Stimulated activated CD4-positive, alpha-beta T cell treated with anti-CD3 and anti-CD28 coated beads, Interleukin-15, amount 100 ng/mL, for 48 hours (primary cell): ENCODE measurements around the gene PDZRN3.
"Not testable (repeated sequence)": the region's sequence is repeated elsewhere in the genome, so short reads cannot be mapped to it uniquely, and the experiment has no call there.

Experiments used
- DNase-seq, 2 donors: peaks; one replicate each; pipeline ENCODE4 v3.0.0-alpha.2; 2020; ENCODE audit warnings: low read depth in 2 of 2

PDZRN3 gene

GRCh38 chr3:73492186-73492585 lies 132.6 kb downstream of the PDZRN3 start:
- DNase-seq: no peak

GRCh38 chr3:73491287-73491662 lies 133.5 kb downstream of the PDZRN3 start:
- no peak for DNase-seq

DNA sequence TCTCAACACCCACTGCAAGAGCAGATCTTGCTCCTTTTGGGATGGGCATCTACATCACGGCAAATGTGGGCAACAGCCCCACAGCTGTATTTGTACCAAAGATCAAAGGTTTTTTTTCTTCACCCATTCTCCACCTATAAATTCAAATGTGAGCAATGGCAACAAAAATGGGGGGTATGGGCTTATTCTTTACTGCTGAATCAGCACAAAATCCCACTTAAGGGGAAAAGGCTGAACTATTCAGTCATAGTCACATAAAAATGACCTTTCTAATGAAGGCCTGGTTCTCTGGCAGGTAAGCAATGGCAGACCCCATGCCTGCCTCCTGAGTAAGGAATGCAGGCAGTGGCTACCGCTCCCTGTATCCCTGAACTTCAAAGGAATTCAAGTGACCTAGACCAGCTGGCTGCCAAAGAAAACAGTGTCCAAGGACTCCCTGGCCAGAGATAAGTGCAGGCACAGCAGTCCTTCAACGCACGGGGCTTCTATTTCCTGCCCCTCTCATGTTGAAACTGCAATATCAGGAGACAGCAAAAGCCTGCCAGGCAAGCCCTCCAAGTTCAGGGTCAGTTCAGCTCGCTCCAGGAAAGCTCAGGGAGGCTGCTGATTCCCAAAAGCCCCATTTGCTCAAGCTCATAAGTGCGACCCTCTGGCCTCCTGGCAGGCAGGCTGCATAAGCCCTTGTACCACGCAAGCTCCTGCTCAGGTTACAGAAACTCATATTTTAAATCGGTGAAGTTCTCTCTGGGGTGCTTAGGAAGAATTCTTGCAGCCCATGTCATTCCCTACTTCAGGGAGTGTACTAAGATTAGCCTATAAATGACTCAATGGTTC lies 134.1 kb downstream of the PDZRN3 start:
- no peak for DNase-seq

- no peak for DNase-seq
Measured at GRCh38 chr3:73485877-73486330, 138.8 kb downstream of the PDZRN3 start.

DNA sequence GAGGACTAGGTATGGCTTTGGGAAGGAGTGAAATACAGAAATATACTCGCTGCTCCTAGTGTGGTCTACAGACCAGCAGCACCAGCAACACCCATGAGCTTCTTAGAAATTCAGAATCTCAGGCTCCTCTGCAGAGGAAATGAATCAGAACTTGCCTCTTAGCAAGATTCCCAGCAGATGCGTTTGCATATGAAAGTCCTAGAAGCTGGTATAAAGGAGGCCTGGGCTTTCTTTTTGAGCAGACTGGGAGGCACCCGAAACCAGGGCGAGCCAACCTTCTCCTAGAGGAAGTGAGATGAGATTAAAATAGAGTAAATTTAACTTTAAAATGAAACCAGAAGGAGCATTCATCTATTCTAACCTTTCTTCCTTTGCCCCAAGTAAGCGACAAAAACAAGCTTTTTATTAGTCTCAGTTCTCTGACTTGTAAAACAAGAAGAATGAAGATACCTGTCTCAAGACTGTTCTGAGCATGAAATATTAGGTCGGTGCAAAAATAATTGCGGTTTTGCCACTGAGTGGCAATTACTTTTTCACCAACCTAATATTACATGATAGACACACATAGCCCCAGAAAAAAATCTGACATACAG lies 140.0 kb downstream of the PDZRN3 start:
- DNase-seq: no peak

DNA sequence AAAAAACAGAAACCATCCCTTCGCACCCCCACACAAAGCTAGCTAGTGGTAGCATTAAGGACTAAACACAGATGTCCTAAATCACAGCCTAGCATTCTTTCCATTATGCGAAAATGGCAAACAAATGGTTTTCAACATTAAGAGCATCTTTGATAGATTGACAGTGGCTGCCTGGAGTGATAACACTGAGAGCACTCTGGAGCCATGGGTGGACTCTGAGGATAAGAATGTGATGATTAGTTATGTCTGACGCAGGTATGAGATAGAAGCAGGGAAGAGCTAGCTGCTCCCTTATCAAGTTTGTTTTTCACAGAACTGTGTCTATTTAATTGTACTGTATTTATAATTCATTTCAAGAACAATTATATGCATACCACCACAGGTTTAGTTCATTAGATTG lies 142.9 kb downstream of the PDZRN3 start:
- DNase-seq: no peak

GRCh38 chr3:73480187-73480672 lies 144.5 kb downstream of the PDZRN3 start:
- DNase-seq: no peak

GRCh38 chr3:73479325-73479724 lies 145.4 kb downstream of the PDZRN3 start:
- DNase-seq: no peak

DNA sequence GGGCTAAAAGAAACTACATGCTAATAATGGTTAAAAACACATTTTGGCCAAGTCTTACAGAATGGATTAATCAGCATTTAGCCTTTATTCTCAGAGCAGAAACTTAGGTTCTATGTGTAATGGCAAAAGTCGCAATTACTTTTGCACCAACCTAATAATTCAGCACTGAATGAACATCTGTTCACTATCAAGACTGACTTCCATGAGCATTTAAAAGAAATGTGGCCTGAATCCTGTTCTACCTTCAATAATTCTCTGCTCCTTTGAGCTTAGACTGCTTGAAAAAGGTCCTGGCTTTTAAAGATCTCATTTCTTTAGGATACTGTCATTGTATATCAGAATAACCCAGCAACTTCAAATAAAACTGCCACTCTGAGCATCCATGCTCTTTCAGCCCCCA lies 145.9 kb downstream of the PDZRN3 start:
- no peak for DNase-seq

DNA sequence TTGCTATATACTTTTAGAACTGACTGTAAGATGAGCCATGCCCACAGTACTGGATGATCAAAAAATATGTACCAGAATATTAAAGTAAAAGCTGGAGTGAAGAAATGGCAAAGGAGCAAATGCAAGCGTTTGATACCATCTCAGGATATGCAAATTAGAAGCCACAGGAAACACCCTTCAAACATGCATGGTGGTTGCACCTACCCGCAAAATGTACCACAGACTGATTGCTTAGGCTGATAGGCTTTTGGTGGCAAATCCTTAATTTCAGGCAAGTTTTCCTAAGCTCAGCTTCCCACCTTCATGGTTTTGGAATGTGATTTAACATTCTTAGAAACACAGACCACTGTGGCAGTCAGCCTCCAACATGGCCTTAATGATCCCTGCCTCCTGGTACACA lies 149.0 kb downstream of the PDZRN3 start:
- no peak for DNase-seq

DNA sequence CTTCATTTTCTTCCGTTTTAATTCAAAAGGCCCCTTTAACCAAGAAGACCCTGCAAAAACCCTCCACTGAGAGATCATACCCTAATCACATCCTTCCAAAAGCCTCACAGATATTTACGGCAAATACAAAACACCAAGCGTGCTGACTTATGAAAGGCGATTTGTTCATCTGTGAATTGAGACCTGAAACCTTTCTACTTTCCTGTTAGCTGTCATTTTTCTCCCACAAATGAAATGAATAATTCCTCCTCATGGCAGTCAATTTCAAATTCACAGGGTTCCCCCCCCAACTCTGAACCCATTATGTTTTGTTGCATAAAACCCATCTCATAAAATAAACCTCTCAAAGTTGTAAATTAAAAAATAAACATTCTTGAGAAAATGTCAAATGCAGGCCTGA lies 149.6 kb downstream of the PDZRN3 start:
- no peak for DNase-seq

DNA sequence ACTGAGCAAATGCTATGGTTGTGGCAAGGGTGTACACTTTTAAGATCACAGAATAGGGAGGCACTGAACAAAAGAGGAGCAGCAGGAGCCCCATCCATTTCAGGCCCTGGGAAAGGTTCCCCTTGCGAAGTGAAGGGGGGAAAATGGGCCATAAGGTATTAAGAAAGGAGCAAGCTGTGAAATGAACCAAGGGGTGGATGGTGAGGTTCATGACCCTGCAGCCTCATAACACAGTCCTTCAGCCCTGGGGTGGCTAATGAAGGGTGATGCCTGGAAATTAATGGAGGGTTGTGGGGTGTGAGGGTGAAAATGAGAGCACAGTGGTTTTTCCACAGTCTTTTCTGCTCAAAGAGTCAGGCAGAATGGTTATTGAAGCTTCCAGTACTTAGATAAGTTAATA lies 150.1 kb downstream of the PDZRN3 start:
- no peak for DNase-seq

GRCh38 chr3:73473898-73474416 lies 150.8 kb downstream of the PDZRN3 start:
- DNase-seq: no peak

GRCh38 chr3:73473181-73473897 lies 151.4 kb downstream of the PDZRN3 start:
- no peak for DNase-seq

GRCh38 chr3:73471986-73472787 lies 152.6 kb downstream of the PDZRN3 start:
- DNase-seq: no peak

DNA sequence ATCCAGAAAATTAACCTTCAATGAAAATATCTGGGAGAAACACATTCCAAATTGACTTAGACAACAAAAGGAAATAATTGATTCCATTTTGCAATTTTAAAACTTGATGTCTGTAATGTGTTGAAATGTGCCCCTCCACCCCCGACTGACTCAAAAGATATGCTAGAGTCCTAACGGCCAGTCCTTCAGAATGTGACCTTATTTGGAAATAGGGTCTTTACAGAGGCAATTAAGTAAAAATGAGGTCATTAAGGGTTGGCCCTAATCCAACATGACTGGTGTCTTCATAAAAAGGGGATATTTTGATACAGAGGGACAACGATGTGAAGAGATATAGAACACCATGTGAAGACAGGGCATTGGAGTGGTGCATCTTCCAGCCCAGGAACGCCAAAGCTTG lies 153.9 kb downstream of the PDZRN3 start:
- no peak for DNase-seq

GRCh38 chr3:73469331-73469730 lies 155.4 kb downstream of the PDZRN3 start:
- DNase-seq: no peak

DNA sequence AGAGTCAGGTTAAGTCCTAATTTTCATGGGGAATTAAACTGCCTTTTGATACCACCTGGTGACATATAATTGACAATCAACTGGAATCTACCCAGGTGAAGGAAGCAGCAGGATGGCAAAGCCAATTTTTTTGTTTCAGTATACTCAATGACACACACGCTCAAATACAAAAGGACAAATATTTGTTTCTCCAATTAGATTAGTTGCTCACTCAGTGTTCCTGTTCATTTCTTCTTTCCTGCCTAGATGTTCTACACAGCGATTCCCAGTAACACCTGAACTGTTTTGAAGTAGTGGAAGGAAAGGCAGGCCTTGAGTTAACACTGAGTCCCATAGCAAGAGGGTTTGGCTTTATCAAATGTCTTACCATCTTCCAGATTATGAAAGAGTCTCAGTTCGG lies 157.5 kb downstream of the PDZRN3 start:
- no peak for DNase-seq

GRCh38 chr3:73465926-73466325 lies 158.8 kb downstream of the PDZRN3 start:
- no peak for DNase-seq

GRCh38 chr3:73464126-73464525 lies 160.6 kb downstream of the PDZRN3 start:
- DNase-seq: not testable (repeated sequence)

DNA sequence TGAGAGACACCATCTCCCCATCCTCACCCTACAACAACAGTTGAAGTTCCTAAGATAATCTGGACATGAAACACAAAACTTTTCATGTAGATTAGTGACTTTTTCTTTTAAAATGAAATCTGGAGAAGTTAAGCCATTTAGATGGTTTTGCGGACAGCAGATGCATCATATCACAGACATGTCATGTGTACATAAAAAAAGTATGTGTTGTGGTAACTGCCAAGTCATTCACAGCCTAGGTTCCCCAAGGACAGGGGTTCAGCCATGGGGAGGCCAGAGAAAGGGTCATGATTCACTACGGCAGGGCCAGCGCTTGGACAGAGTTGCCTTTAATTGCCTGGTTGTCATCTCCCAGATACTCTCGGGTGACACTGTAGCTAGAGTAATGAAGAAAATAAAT lies 163.2 kb downstream of the PDZRN3 start:
- no peak for DNase-seq

DNA sequence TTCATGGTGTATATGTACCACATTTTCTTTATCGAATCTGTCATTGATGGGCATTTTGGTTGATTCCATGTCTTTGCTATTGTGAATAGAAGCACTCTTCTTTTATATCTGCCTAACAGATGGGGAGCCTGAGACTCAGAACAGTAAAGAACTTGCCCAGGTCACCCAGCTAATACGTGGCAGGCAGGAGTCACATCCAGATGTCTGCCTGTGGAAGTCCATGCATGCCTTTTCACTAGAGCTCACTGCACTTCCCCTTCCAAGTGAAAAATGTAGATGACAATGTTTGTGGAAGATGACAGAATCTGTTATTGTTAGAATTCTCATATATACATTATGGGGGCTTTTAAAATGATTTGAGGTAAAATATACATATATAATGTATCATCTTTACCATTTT lies 165.0 kb downstream of the PDZRN3 start:
- DNase-seq: no peak
